ENCODE data around the gene JAKMIP1. TPM values are rescaled to one million over a fixed set of nuclear protein-coding genes. Genes with fewer than 3 reads are reported as not detected.

Gene JAKMIP1
- total and polyA plus RNA-seq, 2 donors (not counting 1 experiment from before 2014, with no cell fraction given): 0.49 to 1.0 TPM

DNA sequence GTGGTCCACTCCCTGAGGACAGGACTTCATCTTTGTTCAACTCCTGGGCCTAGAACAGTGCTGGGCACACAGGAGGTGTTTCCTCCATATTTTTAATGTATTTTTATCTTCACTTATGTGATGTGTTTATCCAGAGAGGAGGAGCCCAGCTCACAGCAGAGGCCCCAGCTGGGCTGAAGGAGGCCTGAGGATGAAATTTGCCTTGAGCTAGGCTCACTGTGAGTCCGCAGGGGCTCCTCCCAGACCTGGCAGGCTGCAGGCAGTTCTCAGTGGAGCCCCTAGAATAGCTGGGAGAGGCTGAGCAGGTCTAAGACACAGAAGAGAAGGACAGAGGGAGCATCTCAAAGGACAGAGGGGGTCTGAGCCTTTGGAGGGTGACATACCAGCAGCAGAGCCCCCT, 208.9 kb downstream of the JAKMIP1 start:
- H3K4me2 ChIP-seq (replicated peaks; ENCODE audit: low read depth, low read length, poor library complexity, severe bottlenecking): no peak overlapping the region
- no peak overlapping the region for H3K4me3 ChIP-seq (ENCODE audit: control extremely low read depth in 1 of 5, extremely low read depth in 1 of 5, insufficient read depth in 1 of 5, low read depth in 2 of 5, low read length in 4 of 5)
- H3K27me3 ChIP-seq (replicated peaks in 1 of 4; ENCODE audit: control extremely low read depth in 1 of 4, control insufficient read depth in 3 of 4, insufficient read depth in 4 of 4, low read length in 3 of 4): no peaks in the 10 kb centered on the region
- H3K9me3 Mint-ChIP-seq (ENCODE audit: insufficient read depth): no peaks in the 10 kb centered on the region
- H2AFZ ChIP-seq (ENCODE audit: insufficient read depth, low read depth, low read length, poor library complexity, severe bottlenecking): no peak overlapping the region
- H3K27ac Mint-ChIP-seq: no peak overlapping the region
- no peaks in the 10 kb centered on the region for H3K79me2 ChIP-seq (ENCODE audit: control insufficient read depth, insufficient read depth, low read length)
- H3K4me1 Mint-ChIP-seq: no peaks in the 10 kb centered on the region
- DNase-seq (no peak), ATAC-seq (ENCODE audit: low read depth) (no peak)
- TF ChIP-seq EZH2 (IDR thresholded peaks at IDR 0.05; ENCODE audit: borderline replicate concordance, insufficient read depth, low read depth, low read length, poor library complexity, severe bottlenecking): no peak
- TF ChIP-seq, protein P1, sequence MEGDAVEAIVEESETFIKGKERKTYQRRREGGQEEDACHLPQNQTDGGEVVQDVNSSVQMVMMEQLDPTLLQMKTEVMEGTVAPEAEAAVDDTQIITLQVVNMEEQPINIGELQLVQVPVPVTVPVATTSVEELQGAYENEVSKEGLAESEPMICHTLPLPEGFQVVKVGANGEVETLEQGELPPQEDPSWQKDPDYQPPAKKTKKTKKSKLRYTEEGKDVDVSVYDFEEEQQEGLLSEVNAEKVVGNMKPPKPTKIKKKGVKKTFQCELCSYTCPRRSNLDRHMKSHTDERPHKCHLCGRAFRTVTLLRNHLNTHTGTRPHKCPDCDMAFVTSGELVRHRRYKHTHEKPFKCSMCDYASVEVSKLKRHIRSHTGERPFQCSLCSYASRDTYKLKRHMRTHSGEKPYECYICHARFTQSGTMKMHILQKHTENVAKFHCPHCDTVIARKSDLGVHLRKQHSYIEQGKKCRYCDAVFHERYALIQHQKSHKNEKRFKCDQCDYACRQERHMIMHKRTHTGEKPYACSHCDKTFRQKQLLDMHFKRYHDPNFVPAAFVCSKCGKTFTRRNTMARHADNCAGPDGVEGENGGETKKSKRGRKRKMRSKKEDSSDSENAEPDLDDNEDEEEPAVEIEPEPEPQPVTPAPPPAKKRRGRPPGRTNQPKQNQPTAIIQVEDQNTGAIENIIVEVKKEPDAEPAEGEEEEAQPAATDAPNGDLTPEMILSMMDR (IDR thresholded peaks at IDR 0.05): no peak
- POLR2A ChIA-PET: no interaction called here
- H3K9ac ChIP-seq (ENCODE audit: low read length): no peak overlapping the region
- H3K4me3 Mint-ChIP-seq: no peak overlapping the region
- no peaks in the 10 kb centered on the region for H3K4me1 ChIP-seq (ENCODE audit: control insufficient read depth in 2 of 2, insufficient read depth in 2 of 2, low read length in 2 of 2)
- no peak overlapping the region for H3K27ac ChIP-seq (ENCODE audit: low read length in 2 of 2)
- H3K36me3 ChIP-seq (replicated peaks in 1 of 2; ENCODE audit: control extremely low read depth in 1 of 2, control insufficient read depth in 1 of 2, extremely low read depth in 1 of 2, insufficient read depth in 2 of 2, low read length in 1 of 2): no peaks in the 10 kb centered on the region
- H4K20me1 ChIP-seq (ENCODE audit: control insufficient read depth, insufficient read depth, low read length, poor library complexity, severe bottlenecking): no peaks in the 10 kb centered on the region
- H3K27me3 Mint-ChIP-seq: peaks cover 14% of the 10 kb centered on the region
- peaks cover 0 to 14% (median 0%) of the 10 kb centered on the region in 3 donors for H3K9me3 ChIP-seq (ENCODE audit: control extremely low read depth in 1 of 3, control insufficient read depth in 2 of 3, insufficient read depth in 1 of 3, low read length in 2 of 3)
- CTCF ChIA-PET: no interaction called here
- WGBS (ENCODE audit: insufficient coverage): 40% methylated on average over 1 of the region's 1 CpG
- intact Hi-C loops (cut with micrococcal nuclease): no loop called here

GRCh38 chr4:5990446-5991160, 209.7 kb downstream of the JAKMIP1 start:
- Mint-ChIP-seq H3K9me3 (ENCODE audit: insufficient read depth) (no peaks in the 10 kb centered on the region), H3K27me3 (peaks cover 9% of the 10 kb centered on the region), H3K27ac (no peak overlapping the region), H3K4me3 (no peak overlapping the region), H3K4me1 (no peaks in the 10 kb centered on the region)
- no peaks in the 10 kb centered on the region for H3K36me3 ChIP-seq (replicated peaks in 1 of 2; ENCODE audit: control extremely low read depth in 1 of 2, control insufficient read depth in 1 of 2, extremely low read depth in 1 of 2, insufficient read depth in 2 of 2, low read length in 1 of 2)
- CTCF ChIA-PET: interaction anchor here (2.4 kb wide), 1 partner anchor 8 kb away, joined by 10 read pairs; no protein-coding TSS in a partner anchor
- no peak overlapping the region for H3K27ac ChIP-seq (ENCODE audit: low read length in 2 of 2)
- no peak for DNase-seq
- POLR2A ChIA-PET: no interaction called here
- intact Hi-C loops (cut with micrococcal nuclease): no loop called here
- WGBS (ENCODE audit: insufficient coverage): 93% methylated on average over 16 of the region's 16 CpGs
- H3K9ac ChIP-seq (ENCODE audit: low read length): no peak overlapping the region
- TF ChIP-seq, protein P1 (IDR thresholded peaks at IDR 0.05): no peak
- no peak for TF ChIP-seq EZH2 (IDR thresholded peaks at IDR 0.05; ENCODE audit: borderline replicate concordance, insufficient read depth, low read depth, low read length, poor library complexity, severe bottlenecking)
- H3K27me3 ChIP-seq (replicated peaks in 1 of 4; ENCODE audit: control extremely low read depth in 1 of 4, control insufficient read depth in 3 of 4, insufficient read depth in 4 of 4, low read length in 3 of 4): no peaks in the 10 kb centered on the region
- no peak overlapping the region for H3K4me2 ChIP-seq (replicated peaks; ENCODE audit: low read depth, low read length, poor library complexity, severe bottlenecking)
- no peaks in the 10 kb centered on the region for H3K79me2 ChIP-seq (ENCODE audit: control insufficient read depth, insufficient read depth, low read length)
- no peak overlapping the region for H3K4me3 ChIP-seq (ENCODE audit: control extremely low read depth in 1 of 5, extremely low read depth in 1 of 5, insufficient read depth in 1 of 5, low read depth in 2 of 5, low read length in 4 of 5)
- H3K9me3 ChIP-seq (ENCODE audit: control extremely low read depth in 1 of 3, control insufficient read depth in 2 of 3, insufficient read depth in 1 of 3, low read length in 2 of 3): peaks cover 0 to 14% (median 0%) of the 10 kb centered on the region in 3 donors
- no peaks in the 10 kb centered on the region for H4K20me1 ChIP-seq (ENCODE audit: control insufficient read depth, insufficient read depth, low read length, poor library complexity, severe bottlenecking)
- no peak for ATAC-seq (ENCODE audit: low read depth)
- H2AFZ ChIP-seq (ENCODE audit: insufficient read depth, low read depth, low read length, poor library complexity, severe bottlenecking): no peak overlapping the region
- H3K4me1 ChIP-seq (ENCODE audit: control insufficient read depth in 2 of 2, insufficient read depth in 2 of 2, low read length in 2 of 2): no peaks in the 10 kb centered on the region
